Spleen (tissue), 7 donors: ENCODE results near the gene RAB27A.

Source experiments
- POLR2A ChIP-seq, 3 donors: fragments of 450-650 bp; IDR thresholded peaks; one replicate each; pipeline ENCODE4 v1.5.1; 2017; ENCODE audit warnings: antibody characterized with exemption in 3 of 3, mild to moderate bottlenecking in 1 of 3
- POLR2AphosphoS5 ChIP-seq, 3 donors: sonication (generic); formaldehyde crosslinking; IDR thresholded peaks; one replicate each; pipeline ENCODE4 v1.5.1; 2017; ENCODE audit warnings: antibody characterized with exemption in 3 of 3
- TF ChIP-seq, protein P1 (sequence below), 11 experiments: fragments of 200-600 bp in 7 of 11; fragments of 450-650 bp in 4 of 11; sonication (generic) in 4 of 11; IDR thresholded peaks in 8 of 11; conservative IDR thresholded peaks in 3 of 11; 1 replicate in 7 of 11; 2 replicates in 4 of 11; pipeline versions ENCODE4 v1.4.0 to v1.8.0; 2016 to 2021; ENCODE audit warnings: antibody characterized with exemption in 11 of 11, inconsistent platforms in 4 of 11, mild to moderate bottlenecking in 1 of 11
- donor health status: DM: no; HTN: no; CAD: no; lungs with moderate emphysema.
- donor health status: DM: no; HTN: no; CAD: no.
- donor health status: DM: no; HTN: no; CAD: no.

DNA sequence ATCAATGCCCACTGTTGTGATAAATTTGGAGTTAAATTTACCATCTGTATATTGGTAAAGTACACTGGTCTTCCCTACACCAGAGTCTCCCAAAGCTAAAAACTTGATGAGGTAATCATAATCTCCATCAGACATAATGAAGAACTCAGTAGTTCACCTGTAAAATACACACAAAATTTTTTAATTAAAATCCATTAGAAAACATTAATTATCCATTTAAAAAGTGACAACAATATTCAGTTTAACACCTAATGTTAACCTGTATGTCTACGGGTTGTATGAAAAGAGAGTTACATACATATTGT lies 54.9 kb downstream of the RAB27A start:
- TF ChIP-seq, protein P1, sequence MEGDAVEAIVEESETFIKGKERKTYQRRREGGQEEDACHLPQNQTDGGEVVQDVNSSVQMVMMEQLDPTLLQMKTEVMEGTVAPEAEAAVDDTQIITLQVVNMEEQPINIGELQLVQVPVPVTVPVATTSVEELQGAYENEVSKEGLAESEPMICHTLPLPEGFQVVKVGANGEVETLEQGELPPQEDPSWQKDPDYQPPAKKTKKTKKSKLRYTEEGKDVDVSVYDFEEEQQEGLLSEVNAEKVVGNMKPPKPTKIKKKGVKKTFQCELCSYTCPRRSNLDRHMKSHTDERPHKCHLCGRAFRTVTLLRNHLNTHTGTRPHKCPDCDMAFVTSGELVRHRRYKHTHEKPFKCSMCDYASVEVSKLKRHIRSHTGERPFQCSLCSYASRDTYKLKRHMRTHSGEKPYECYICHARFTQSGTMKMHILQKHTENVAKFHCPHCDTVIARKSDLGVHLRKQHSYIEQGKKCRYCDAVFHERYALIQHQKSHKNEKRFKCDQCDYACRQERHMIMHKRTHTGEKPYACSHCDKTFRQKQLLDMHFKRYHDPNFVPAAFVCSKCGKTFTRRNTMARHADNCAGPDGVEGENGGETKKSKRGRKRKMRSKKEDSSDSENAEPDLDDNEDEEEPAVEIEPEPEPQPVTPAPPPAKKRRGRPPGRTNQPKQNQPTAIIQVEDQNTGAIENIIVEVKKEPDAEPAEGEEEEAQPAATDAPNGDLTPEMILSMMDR (IDR thresholded peaks at IDR 0.05 in 8 of 11, conservative IDR thresholded peaks at IDR 0.05 in 3 of 11): no peak
- no peak for TF ChIP-seq POLR2A (IDR thresholded peaks at IDR 0.05)
- no peak for TF ChIP-seq POLR2AphosphoS5 (IDR thresholded peaks at IDR 0.05)
